H9 (cell line): ENCODE measurements around the gene EPHA10. TPM values are rescaled to one million over a fixed set of nuclear protein-coding genes. Genes with fewer than 3 reads are reported as not detected.

Experiments used
- DNase-seq: peaks from one replicate; pipeline ENCODE4 v3.0.0-alpha.2; 2017
- H2AFZ ChIP-seq: one replicate; pipeline ENCODE4 v1.6.1; 2013; ENCODE audit warnings: mild to moderate bottlenecking, low read length, control low read depth, moderate library complexity
- H2AK5ac ChIP-seq: 2 replicates; pipeline ENCODE4 v1.6.1; 2013; ENCODE audit warnings: low read length, control low read depth, mixed read lengths; ENCODE audit not compliant: insufficient read length
- H2BK120ac ChIP-seq: one replicate; pipeline ENCODE4 v1.6.1; 2013; ENCODE audit warnings: low read depth, mild to moderate bottlenecking, low read length, control low read depth, inconsistent platforms; ENCODE audit not compliant: poor library complexity, severe bottlenecking
- H2BK12ac ChIP-seq: 2 replicates; pipeline ENCODE4 v1.6.1; 2013; ENCODE audit warnings: low read length, control low read depth, mixed read lengths, low read depth; ENCODE audit not compliant: insufficient read length
- H2BK15ac ChIP-seq: 2 replicates; pipeline ENCODE4 v1.6.1; 2013; ENCODE audit warnings: low read depth, low read length, control low read depth
- H2BK20ac ChIP-seq: one replicate; pipeline ENCODE4 v1.6.1; 2013; ENCODE audit warnings: low read depth, mild to moderate bottlenecking, low read length, control low read depth, inconsistent platforms; ENCODE audit not compliant: poor library complexity, severe bottlenecking
- H2BK5ac ChIP-seq: 2 replicates; pipeline ENCODE4 v1.6.1; 2013; ENCODE audit warnings: low read length, control low read depth, mixed read lengths; ENCODE audit not compliant: insufficient read length
- H3K14ac ChIP-seq: 2 replicates; pipeline ENCODE4 v1.6.1; 2013; ENCODE audit warnings: low read length, control low read depth; ENCODE audit not compliant: insufficient read depth
- H3K18ac ChIP-seq: 2 replicates; pipeline ENCODE4 v1.6.1; 2013; ENCODE audit warnings: low read depth, mild to moderate bottlenecking, mixed read lengths, low read length, control low read depth; ENCODE audit not compliant: insufficient read length
- H3K23ac ChIP-seq: 2 replicates; pipeline ENCODE4 v1.6.1; 2013; ENCODE audit warnings: low read length, control low read depth, mixed read lengths, low read depth; ENCODE audit not compliant: insufficient read length
- H3K23me2 ChIP-seq: 2 replicates; pipeline ENCODE4 v1.6.1; 2013; ENCODE audit warnings: low read depth, mild to moderate bottlenecking, mixed read lengths, low read length, control low read depth; ENCODE audit not compliant: insufficient read length, poor library complexity, severe bottlenecking
- H3K27ac ChIP-seq: 2 replicates; pipeline ENCODE4 v1.5.1; 2013; ENCODE audit warnings: low read length, control low read depth, mixed read lengths, low read depth; ENCODE audit not compliant: insufficient read length
- H3K27me3 ChIP-seq: 2 replicates; pipeline ENCODE4 v1.6.1; 2013; ENCODE audit warnings: low read length, control low read depth, inconsistent platforms; ENCODE audit not compliant: insufficient read depth
- H3K4ac ChIP-seq: 2 replicates; pipeline ENCODE4 v1.6.1; 2013; ENCODE audit warnings: low read depth, mild to moderate bottlenecking, control low read depth, inconsistent platforms, low read length, moderate library complexity
- H3K4me1 ChIP-seq: 2 replicates; pipeline ENCODE4 v1.6.1; 2013; ENCODE audit warnings: low read length, control low read depth, inconsistent platforms; ENCODE audit not compliant: insufficient read depth
- H3K4me2 ChIP-seq: 2 replicates; pipeline ENCODE4 v1.6.1; 2013; ENCODE audit warnings: low read length, control low read depth, mixed read lengths; ENCODE audit not compliant: insufficient read length, insufficient read depth
- H3K56ac ChIP-seq: 2 replicates; pipeline ENCODE4 v1.6.1; 2013; ENCODE audit warnings: low read depth, mild to moderate bottlenecking, mixed read lengths, low read length, control low read depth; ENCODE audit not compliant: insufficient read length
- H3K79me1 ChIP-seq: 2 replicates; pipeline ENCODE4 v1.6.1; 2013; ENCODE audit warnings: low read depth, mild to moderate bottlenecking, moderate library complexity, low read length, control low read depth, inconsistent platforms; ENCODE audit not compliant: insufficient read depth, poor library complexity, severe bottlenecking
- H3K79me2 ChIP-seq: 2 replicates; pipeline ENCODE4 v1.6.1; 2013; ENCODE audit warnings: low read length, control low read depth, inconsistent platforms; ENCODE audit not compliant: insufficient read depth
- H3K9ac ChIP-seq: 2 replicates; pipeline ENCODE4 v1.6.1; 2013; ENCODE audit warnings: low read length, control low read depth, mixed read lengths; ENCODE audit not compliant: insufficient read length; ENCODE audit errors: extremely low read depth
- H3K9me3 ChIP-seq: one replicate; pipeline ENCODE4 v1.6.1; 2013; ENCODE audit warnings: low read depth, low read length, inconsistent platforms; ENCODE audit not compliant: control insufficient read depth
- H3T11ph ChIP-seq: one replicate; pipeline ENCODE4 v1.6.1; 2013; ENCODE audit warnings: mild to moderate bottlenecking, low read length, control low read depth, inconsistent platforms
- H4K20me1 ChIP-seq: one replicate; pipeline ENCODE4 v1.6.1; 2013; ENCODE audit not compliant: control insufficient read depth, insufficient read length, insufficient read depth
- H4K5ac ChIP-seq: 2 replicates; pipeline ENCODE4 v1.6.1; 2013; ENCODE audit warnings: low read depth, mild to moderate bottlenecking, mixed read lengths, low read length, control low read depth; ENCODE audit not compliant: insufficient read length
- H4K8ac ChIP-seq: replicated peaks from 2 replicates; pipeline ENCODE4 v1.6.1; 2013; ENCODE audit warnings: low read length, control low read depth, mixed read lengths, low read depth; ENCODE audit not compliant: insufficient read length
- H4K91ac ChIP-seq: 2 replicates; pipeline ENCODE4 v1.6.1; 2013; ENCODE audit warnings: low read depth, mild to moderate bottlenecking, moderate library complexity, mixed read lengths, low read length, control low read depth; ENCODE audit not compliant: insufficient read length
- H3K27ac Mint-ChIP-seq, 3 experiments: 2 replicates in 2 of 3; 3 replicates in 1 of 3; pipeline ENCODE4 v1.8.0; 2020 to 2021; ENCODE audit warnings: mixed read lengths in 3 of 3, mild to moderate bottlenecking in 1 of 3, moderate library complexity in 1 of 3
- H3K27me3 Mint-ChIP-seq: 2 replicates; pipeline ENCODE4 v1.8.0; 2021; ENCODE audit warnings: low read depth, mild to moderate bottlenecking, moderate library complexity, mixed read lengths
- H3K36me3 Mint-ChIP-seq, 3 experiments: 2 replicates in 2 of 3; 3 replicates in 1 of 3; pipeline ENCODE4 v1.8.0; 2020 to 2021; ENCODE audit warnings: low read depth in 3 of 3, mixed read lengths in 3 of 3; ENCODE audit not compliant: insufficient read depth in 1 of 3
- H3K4me1 Mint-ChIP-seq, 2 experiments: 2 replicates each; pipeline ENCODE4 v1.8.0; 2020; ENCODE audit warnings: mixed read lengths in 2 of 2
- H3K4me3 Mint-ChIP-seq, 2 experiments: 2 replicates in 1 of 2; 3 replicates in 1 of 2; pipeline ENCODE4 v1.8.0; 2020 to 2021; ENCODE audit warnings: mild to moderate bottlenecking in 2 of 2, mixed read lengths in 2 of 2, moderate library complexity in 1 of 2
- H3K9me3 Mint-ChIP-seq, 2 experiments: 2 replicates in 1 of 2; 3 replicates in 1 of 2; pipeline ENCODE4 v1.8.0; 2020; ENCODE audit warnings: mild to moderate bottlenecking in 2 of 2, mixed read lengths in 2 of 2, moderate library complexity in 1 of 2
- WGBS: extraction: QIAGEN DNeasy Blood & Tissue Kit; methylation state at CpG from one replicate; pipeline ENCODE4 v1.1.7; 2013; ENCODE audit warnings: missing lambda C conversion rate, low lambda C conversion rate, mixed read lengths; ENCODE audit not compliant: insufficient read length; ENCODE audit errors: extremely low coverage; 5-methylcytosine and 5-hydroxymethylcytosine counted together
- total RNA-seq: library from RNA; stranded (reverse); gene quantifications from 2 replicates; pipeline ENCODE4 v1.2.1, GENCODE V29; 2021
- TF ChIP-seq, protein P1 (sequence below): fragments of 200-600 bp; sonication (generic); conservative IDR thresholded peaks from 3 replicates; pipeline ENCODE4 v1.8.0; 2021; ENCODE audit warnings: antibody characterized with exemption, mild to moderate bottlenecking

The EPHA10 gene
- total RNA-seq, 1 experiment from 2014 or later, result 0.96 TPM

DNA sequence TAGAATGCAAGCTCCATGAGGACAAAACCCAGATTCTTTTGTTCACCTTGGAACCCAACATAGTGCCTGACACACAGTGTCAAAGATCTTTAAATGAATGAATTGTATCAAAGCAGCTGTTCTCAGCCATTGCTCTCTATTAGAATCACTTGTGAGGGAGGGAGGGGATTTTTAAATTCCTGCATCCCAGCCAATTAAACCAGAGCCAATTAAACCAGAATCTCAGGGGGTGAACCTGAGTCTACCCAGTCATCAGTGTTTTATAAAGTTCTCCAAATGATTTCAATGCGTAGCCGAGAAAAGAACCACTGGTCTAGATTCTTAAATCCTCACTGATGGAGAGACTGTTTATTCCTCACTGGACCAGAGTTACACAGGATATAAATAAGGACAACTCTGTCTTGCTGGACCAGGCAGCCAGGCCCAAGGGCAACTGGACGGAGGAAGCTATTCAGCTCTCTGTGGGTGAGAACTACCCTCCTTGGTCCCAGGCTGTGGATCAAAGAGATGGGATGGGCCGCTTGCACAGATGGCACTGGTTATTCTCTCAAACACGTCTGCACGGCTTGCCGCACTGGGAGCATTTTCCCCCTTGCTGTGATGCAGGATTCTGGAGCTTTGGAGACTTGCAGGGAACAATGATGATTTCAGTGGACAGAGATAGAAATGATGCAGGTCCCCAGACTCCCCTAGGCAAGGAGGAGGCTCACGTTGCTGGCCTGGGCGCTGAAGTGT, 92.6 kb downstream of the EPHA10 start:
- H2AK5ac ChIP-seq, result no peak overlapping the region
- H3K79me2 ChIP-seq, result no peaks in the 10 kb centered on the region
- no peaks in the 10 kb centered on the region for H3K27me3 ChIP-seq
- no CpG with 5 or more reads among the region's 9 CpGs for WGBS
- H2BK20ac ChIP-seq, result no peak overlapping the region
- no peak overlapping the region for H2BK15ac ChIP-seq
- H2BK12ac ChIP-seq, result no peak overlapping the region
- Mint-ChIP-seq H3K36me3 (no peaks in the 10 kb centered on the region), H3K9me3 (no peaks in the 10 kb centered on the region), H3K4me1 (peaks cover 7 to 23% of the 10 kb centered on the region in 2 experiments), H3K4me3 (no peak overlapping the region), H3K27me3 (peaks cover 22% of the 10 kb centered on the region), H3K27ac (no peak overlapping the region; a peak in 1 of 7 replicates)
- H3K27ac ChIP-seq, result no peak overlapping the region
- H3K4me2 ChIP-seq, result no peak overlapping the region
- no peak overlapping the region for H3K14ac ChIP-seq
- H3K4ac ChIP-seq, result no peak overlapping the region
- H2BK5ac ChIP-seq, result no peak overlapping the region
- H3K9me3 ChIP-seq, result no peaks in the 10 kb centered on the region
- no peak overlapping the region for H3K56ac ChIP-seq
- TF ChIP-seq, protein P1, sequence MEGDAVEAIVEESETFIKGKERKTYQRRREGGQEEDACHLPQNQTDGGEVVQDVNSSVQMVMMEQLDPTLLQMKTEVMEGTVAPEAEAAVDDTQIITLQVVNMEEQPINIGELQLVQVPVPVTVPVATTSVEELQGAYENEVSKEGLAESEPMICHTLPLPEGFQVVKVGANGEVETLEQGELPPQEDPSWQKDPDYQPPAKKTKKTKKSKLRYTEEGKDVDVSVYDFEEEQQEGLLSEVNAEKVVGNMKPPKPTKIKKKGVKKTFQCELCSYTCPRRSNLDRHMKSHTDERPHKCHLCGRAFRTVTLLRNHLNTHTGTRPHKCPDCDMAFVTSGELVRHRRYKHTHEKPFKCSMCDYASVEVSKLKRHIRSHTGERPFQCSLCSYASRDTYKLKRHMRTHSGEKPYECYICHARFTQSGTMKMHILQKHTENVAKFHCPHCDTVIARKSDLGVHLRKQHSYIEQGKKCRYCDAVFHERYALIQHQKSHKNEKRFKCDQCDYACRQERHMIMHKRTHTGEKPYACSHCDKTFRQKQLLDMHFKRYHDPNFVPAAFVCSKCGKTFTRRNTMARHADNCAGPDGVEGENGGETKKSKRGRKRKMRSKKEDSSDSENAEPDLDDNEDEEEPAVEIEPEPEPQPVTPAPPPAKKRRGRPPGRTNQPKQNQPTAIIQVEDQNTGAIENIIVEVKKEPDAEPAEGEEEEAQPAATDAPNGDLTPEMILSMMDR, result no peak
- no peaks in the 10 kb centered on the region for H3K79me1 ChIP-seq
- no peaks in the 10 kb centered on the region for H3K4me1 ChIP-seq
- no peaks in the 10 kb centered on the region for H4K20me1 ChIP-seq
- H4K8ac ChIP-seq, result no peak overlapping the region
- H3K23me2 ChIP-seq, result no peaks in the 10 kb centered on the region
- H3K9ac ChIP-seq, result no peak overlapping the region
- H3T11ph ChIP-seq, result no peak overlapping the region
- no peak overlapping the region for H4K5ac ChIP-seq
- H4K91ac ChIP-seq, result no peak overlapping the region
- H3K18ac ChIP-seq, result no peak overlapping the region
- H2AFZ ChIP-seq, result no peak overlapping the region
- H3K23ac ChIP-seq, result no peak overlapping the region
- DNase-seq, result no peak
- H2BK120ac ChIP-seq, result no peak overlapping the region
